ENCODE measurements around the gene KIF18A. TPM values are rescaled to one million over a fixed set of nuclear protein-coding genes. Genes with fewer than 3 reads are reported as not detected.

KIF18A gene
- total RNA-seq, 2 donors from 2014 or later, result 4.1 to 10.2 TPM

DNA sequence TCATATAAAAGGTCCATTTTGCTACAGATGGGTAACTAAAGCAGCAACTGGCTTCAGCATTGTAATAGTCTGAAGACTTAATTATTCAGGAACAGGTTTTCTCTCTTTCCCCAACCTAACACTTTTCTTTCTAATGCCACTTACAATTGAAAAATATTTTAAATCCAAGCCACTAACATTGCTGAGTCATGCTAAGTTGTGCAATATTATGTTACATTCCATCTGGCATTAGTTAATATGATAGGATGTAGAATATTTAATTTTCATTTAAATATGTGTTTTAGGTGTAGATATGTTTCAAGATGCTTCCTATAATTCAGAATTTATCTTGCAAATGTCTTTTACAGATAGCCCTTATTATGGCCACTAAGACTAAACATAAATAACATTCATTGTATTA is 98.6 kb downstream of the KIF18A start:
- TF ChIP-seq, protein P1, sequence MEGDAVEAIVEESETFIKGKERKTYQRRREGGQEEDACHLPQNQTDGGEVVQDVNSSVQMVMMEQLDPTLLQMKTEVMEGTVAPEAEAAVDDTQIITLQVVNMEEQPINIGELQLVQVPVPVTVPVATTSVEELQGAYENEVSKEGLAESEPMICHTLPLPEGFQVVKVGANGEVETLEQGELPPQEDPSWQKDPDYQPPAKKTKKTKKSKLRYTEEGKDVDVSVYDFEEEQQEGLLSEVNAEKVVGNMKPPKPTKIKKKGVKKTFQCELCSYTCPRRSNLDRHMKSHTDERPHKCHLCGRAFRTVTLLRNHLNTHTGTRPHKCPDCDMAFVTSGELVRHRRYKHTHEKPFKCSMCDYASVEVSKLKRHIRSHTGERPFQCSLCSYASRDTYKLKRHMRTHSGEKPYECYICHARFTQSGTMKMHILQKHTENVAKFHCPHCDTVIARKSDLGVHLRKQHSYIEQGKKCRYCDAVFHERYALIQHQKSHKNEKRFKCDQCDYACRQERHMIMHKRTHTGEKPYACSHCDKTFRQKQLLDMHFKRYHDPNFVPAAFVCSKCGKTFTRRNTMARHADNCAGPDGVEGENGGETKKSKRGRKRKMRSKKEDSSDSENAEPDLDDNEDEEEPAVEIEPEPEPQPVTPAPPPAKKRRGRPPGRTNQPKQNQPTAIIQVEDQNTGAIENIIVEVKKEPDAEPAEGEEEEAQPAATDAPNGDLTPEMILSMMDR (IDR thresholded peaks at IDR 0.05), result no peak
- Histone ChIP-seq H3K4me1 (no peaks in the 10 kb centered on the region), H3K27ac (no peak overlapping the region), H3K9me3 (no peaks in the 10 kb centered on the region), H3K27me3 (no peaks in the 10 kb centered on the region), H3K9ac (ENCODE audit: low read depth in 2 of 2, low read length in 2 of 2) (no peak overlapping the region), H3K4me3 (no peak overlapping the region), H3K36me3 (no peaks in the 10 kb centered on the region)
- intact Hi-C loops (cut with DNase I), result no loop called here
- no peak for DNase-seq

DNA sequence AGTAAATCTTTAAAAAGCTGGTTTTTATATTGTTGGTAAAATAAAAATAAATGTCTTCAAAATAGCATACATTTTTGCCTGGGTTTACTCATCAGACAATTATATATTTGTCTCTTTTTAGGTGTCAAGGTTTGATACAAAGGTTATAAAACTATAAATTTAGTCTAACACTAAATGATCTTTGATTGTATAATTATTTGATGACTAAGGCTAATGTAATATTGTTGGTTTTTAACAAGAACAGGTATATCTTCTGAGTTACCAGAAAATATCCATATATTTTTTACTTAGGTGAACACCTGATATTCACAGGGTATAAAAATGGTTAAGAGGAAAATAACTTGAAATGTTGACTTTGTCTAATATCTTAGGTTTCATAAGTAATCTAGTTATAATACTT is 104.3 kb downstream of the KIF18A start:
- DNase-seq, result no peak
- Histone ChIP-seq H3K27ac (no peak overlapping the region), H3K36me3 (no peaks in the 10 kb centered on the region), H3K4me3 (no peak overlapping the region), H3K9ac (ENCODE audit: low read depth in 2 of 2, low read length in 2 of 2) (no peak overlapping the region), H3K4me1 (no peaks in the 10 kb centered on the region), H3K9me3 (peaks cover 4% of the 10 kb centered on the region), H3K27me3 (no peaks in the 10 kb centered on the region)
- TF ChIP-seq, protein P1 (IDR thresholded peaks at IDR 0.05), result no peak
- intact Hi-C loops (cut with DNase I), result no loop called here

DNA sequence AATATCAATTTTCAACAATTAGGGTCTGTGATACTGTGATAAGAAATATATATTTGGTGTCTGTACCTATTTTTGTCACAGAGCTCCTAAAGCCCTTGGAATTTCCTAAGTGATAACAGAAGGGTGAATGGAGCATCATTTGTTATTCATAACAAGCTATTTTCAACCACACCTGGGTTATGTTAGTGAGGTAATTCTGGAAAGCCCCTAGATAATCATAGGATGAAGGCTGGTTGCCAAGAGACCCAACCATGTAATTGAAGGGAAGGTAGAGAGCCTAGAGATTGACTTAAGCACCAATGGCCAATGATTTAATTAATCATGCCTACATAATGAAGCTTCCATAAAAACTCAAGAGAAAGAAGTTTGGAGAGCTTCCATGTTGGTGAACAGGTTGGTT is 109.4 kb downstream of the KIF18A start:
- H3K9ac ChIP-seq (ENCODE audit: low read depth in 2 of 2, low read length in 2 of 2), result no peak overlapping the region
- no peaks in the 10 kb centered on the region for H3K4me1 ChIP-seq
- H3K4me3 ChIP-seq, result no peak overlapping the region
- no peak for DNase-seq
- H3K27ac ChIP-seq, result no peak overlapping the region
- intact Hi-C loops (cut with DNase I), result no loop called here
- TF ChIP-seq, protein P1 (IDR thresholded peaks at IDR 0.05), result no peak
- H3K9me3 ChIP-seq, result peaks cover 4% of the 10 kb centered on the region
- H3K36me3 ChIP-seq, result no peaks in the 10 kb centered on the region
- H3K27me3 ChIP-seq, result no peaks in the 10 kb centered on the region

DNA sequence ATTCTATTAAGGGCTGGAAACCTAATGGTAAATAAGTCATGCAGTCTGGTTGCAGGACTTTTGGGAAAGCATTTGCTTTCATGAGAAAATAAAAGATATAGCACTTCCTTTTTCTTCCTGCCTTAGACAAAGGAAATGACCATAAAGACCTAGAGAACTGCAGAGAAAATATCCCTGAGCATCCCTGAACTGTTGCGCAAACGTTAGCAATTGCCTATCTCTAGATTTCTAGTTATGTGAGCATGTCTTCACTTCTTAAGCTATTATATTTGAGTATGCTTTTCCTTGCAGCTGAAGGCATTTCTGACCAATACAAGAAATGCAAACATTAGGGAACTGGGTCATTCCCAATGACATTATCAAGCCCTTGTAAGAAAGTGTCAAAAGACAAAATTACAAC is 110.6 kb downstream of the KIF18A start:
- H3K9me3 ChIP-seq, result peaks cover 4% of the 10 kb centered on the region
- H3K4me1 ChIP-seq, result no peaks in the 10 kb centered on the region
- no peaks in the 10 kb centered on the region for H3K27me3 ChIP-seq
- no peak overlapping the region for H3K4me3 ChIP-seq
- TF ChIP-seq, protein P1 (IDR thresholded peaks at IDR 0.05), result no peak
- H3K9ac ChIP-seq (ENCODE audit: low read depth in 2 of 2, low read length in 2 of 2), result no peak overlapping the region
- no peak for DNase-seq
- H3K36me3 ChIP-seq, result no peaks in the 10 kb centered on the region
- intact Hi-C loops (cut with DNase I), result no loop called here
- H3K27ac ChIP-seq, result no peak overlapping the region

DNA sequence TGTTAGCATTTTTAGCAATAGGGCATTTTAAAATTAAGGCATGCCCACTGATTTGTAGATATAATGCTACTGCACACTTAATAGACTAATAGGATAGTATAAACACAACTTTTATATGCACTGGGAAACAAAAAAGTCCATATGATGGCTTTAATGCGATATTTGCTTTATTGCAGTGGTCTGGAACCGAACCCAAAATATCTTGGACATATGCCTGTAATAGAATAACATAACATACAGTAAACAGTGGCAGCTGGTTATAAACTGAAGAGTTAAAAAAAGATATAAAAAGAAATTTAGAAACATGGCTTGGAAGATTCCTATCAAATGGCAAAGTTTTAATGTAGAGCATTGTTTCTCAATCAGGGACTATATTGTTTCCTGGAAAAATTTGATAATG is 111.9 kb downstream of the KIF18A start:
- H3K36me3 ChIP-seq, result no peaks in the 10 kb centered on the region
- H3K9me3 ChIP-seq, result peaks cover 4% of the 10 kb centered on the region
- H3K27ac ChIP-seq, result no peak overlapping the region
- H3K27me3 ChIP-seq, result no peaks in the 10 kb centered on the region
- no peak overlapping the region for H3K4me3 ChIP-seq
- no peak for DNase-seq
- no peaks in the 10 kb centered on the region for H3K4me1 ChIP-seq
- no peak overlapping the region for H3K9ac ChIP-seq (ENCODE audit: low read depth in 2 of 2, low read length in 2 of 2)
- TF ChIP-seq, protein P1 (IDR thresholded peaks at IDR 0.05), result no peak
- intact Hi-C loops (cut with DNase I), result no loop called here

DNA sequence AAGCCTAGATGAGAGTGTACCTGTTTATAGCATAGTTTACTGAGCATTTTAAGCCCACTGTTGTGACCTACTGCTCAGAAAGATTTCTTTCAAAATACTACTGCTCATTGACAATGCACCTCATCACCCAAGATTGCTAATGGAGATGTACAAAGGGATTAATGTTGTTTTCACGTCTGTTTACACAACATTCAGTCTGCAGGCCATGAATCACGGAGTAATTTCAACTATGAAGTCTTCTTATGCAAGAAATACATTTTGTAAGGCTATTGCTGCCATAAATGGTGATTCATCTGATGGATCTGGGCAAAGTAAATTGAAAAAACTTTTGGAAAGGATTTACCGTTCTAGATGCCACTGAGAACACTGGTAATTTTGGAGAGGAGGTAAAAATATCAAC is 112.9 kb downstream of the KIF18A start:
- intact Hi-C loops (cut with DNase I), result no loop called here
- H3K27ac ChIP-seq, result no peak overlapping the region
- no peaks in the 10 kb centered on the region for H3K27me3 ChIP-seq
- TF ChIP-seq, protein P1 (IDR thresholded peaks at IDR 0.05), result no peak
- H3K4me3 ChIP-seq, result no peak overlapping the region
- no peaks in the 10 kb centered on the region for H3K4me1 ChIP-seq
- H3K9ac ChIP-seq (ENCODE audit: low read depth in 2 of 2, low read length in 2 of 2), result no peak overlapping the region
- DNase-seq, result no peak
- H3K9me3 ChIP-seq, result peaks cover 4% of the 10 kb centered on the region
- no peaks in the 10 kb centered on the region for H3K36me3 ChIP-seq
